ENCODE measurements around the gene COLEC11. TPM values are rescaled to one million over a fixed set of nuclear protein-coding genes. Genes with fewer than 3 reads are reported as not detected.
A peak's percentile ranks its signal among the peaks of the same experiment; 100 is the strongest.

The COLEC11 gene
- total RNA-seq, 1 donor from 2014 or later = 0.49 TPM

DNA sequence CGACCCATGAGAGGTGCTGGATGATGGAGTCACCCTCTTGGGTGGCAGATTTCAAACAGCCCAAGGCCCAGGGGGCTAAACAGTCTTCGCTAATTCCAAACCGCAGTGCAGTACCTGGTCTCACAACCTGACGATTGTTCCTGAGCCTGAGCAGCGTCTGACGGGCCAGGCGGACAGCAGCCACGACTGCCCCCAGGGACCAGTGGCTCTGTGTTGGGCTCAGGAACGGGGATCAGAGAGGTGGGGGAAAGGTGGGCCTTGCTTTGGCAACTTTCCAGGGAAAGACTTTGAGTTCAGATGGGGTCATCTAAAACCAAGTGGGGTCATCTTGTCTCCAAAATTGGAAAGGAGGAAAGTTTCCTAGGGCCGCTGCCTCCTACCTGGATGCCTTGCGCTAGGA, 492 bp downstream of the COLEC11 start:
- Mint-ChIP-seq H3K36me3 (ENCODE audit: low read depth) (no peaks in the 10 kb centered on the region), H3K9me3 (no peaks in the 10 kb centered on the region), H3K27ac (no peak overlapping the region), H3K27me3 (peaks cover 20% of the 10 kb centered on the region), H3K4me1 (peaks cover 11% of the 10 kb centered on the region), H3K4me3 (no peak overlapping the region)
- intact Hi-C loops (cut with micrococcal nuclease) = no loop called here
- no peak for DNase-seq

- intact Hi-C loops (cut with micrococcal nuclease) = loop anchor here (2.0 kb wide), 2 partner anchors 15 to 37 kb away; partner anchors contain the start of gene RNASEH1
- Mint-ChIP-seq H3K27me3 (peaks cover 20% of the 10 kb centered on the region), H3K27ac (no peak overlapping the region), H3K4me1 (peaks cover 11% of the 10 kb centered on the region), H3K4me3 (no peak overlapping the region), H3K36me3 (ENCODE audit: low read depth) (no peaks in the 10 kb centered on the region), H3K9me3 (no peaks in the 10 kb centered on the region)
- DNase-seq = peak; percentile 71
Measured at GRCh38 chr2:3595985-3596384, 1.1 kb downstream of the COLEC11 start.

- Mint-ChIP-seq H3K27ac (no peak overlapping the region), H3K36me3 (ENCODE audit: low read depth) (no peaks in the 10 kb centered on the region)
- intact Hi-C loops (cut with micrococcal nuclease) = loop anchor here (1.0 to 2.0 kb wide), 3 partner anchors 16 to 54 kb away; partner anchors contain the start of gene RNASEH1
Measured at GRCh38 chr2:3596901-3597417, 2.0 kb downstream of the COLEC11 start.

DNA sequence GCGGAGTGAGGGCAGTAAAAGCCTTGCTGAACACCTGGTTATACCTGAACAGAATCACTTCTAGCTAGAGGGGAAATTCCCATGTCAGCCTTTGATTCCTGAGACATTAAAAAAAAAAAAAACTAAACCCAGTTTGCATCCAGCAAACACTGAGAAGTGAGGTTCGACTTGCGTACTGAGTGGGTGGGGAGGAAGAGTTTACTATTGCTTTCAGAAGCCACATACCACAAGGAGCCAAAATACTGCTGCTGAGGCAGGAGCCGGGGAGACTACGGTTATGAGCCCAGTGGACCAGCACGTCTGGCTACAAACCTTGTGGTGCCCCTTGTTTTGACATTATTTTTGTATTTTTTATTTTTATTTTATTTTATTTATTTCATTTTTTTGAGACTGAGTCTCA, 2.7 kb downstream of the COLEC11 start:
- no peaks in the 10 kb centered on the region for H3K9me3 Mint-ChIP-seq
- intact Hi-C loops (cut with micrococcal nuclease) = loop anchor here (1.0 to 2.0 kb wide), 3 partner anchors 17 to 54 kb away; partner anchors contain the start of gene RNASEH1
- H3K27ac Mint-ChIP-seq = peak overlapping the region; percentile 42
- DNase-seq = no peak
- H3K27me3 Mint-ChIP-seq = peaks cover 20% of the 10 kb centered on the region
- peak overlapping the region; percentile 43 for H3K4me3 Mint-ChIP-seq
- H3K36me3 Mint-ChIP-seq (ENCODE audit: low read depth) = no peaks in the 10 kb centered on the region
- H3K4me1 Mint-ChIP-seq = peaks cover 11% of the 10 kb centered on the region

More at GRCh38 chr2:3596901-3597417, 2.0 kb downstream of the COLEC11 start:
- peaks cover 20% of the 10 kb centered on the region for H3K27me3 Mint-ChIP-seq
- no peak overlapping the region for H3K4me3 Mint-ChIP-seq
- DNase-seq = no peak
- H3K9me3 Mint-ChIP-seq = no peaks in the 10 kb centered on the region
- peaks cover 11% of the 10 kb centered on the region for H3K4me1 Mint-ChIP-seq

DNA sequence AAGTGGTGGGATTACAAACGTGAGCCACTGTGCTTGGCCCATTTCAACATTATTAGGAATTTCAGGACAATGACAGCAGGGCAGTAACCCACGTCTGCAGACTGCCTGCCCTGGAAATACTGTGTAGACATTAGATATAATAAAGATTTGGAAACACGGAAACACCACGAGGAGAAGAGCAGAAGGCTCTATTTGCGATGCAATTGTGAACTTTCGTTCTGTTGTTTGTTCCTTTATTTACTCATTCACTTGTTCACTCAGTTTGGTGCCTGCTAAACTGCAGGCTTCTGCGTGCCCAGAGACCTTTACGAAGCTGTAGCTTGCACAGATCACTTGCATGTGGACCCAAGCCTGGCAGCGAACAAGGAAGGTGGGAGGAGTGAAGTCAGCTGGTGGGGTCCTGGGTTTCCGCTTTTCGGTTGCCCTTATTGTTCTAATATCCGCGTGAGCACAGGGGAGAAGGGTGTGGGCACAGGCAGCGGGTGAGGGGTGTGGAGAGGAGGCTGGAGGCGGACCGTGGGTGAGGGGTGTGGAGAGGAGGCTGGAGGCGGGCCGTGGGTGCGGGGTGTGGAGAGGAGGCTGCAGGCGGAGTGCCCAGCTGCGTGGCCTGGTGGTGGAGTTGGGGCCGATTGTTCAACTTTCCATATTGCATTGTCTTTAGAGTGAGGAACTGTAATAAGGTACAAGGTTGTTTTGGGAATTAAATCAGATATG, 3.4 kb downstream of the COLEC11 start:
- intact Hi-C loops (cut with micrococcal nuclease) = no loop called here

GRCh38 chr2:3598912-3599854, 4.3 kb downstream of the COLEC11 start:
- Mint-ChIP-seq H3K36me3 (ENCODE audit: low read depth) (no peaks in the 10 kb centered on the region), H3K27ac (no peak overlapping the region), H3K4me1 (peaks cover 11% of the 10 kb centered on the region), H3K9me3 (no peaks in the 10 kb centered on the region), H3K27me3 (peaks cover 14% of the 10 kb centered on the region), H3K4me3 (no peak overlapping the region)
- no peak for DNase-seq
- intact Hi-C loops (cut with micrococcal nuclease) = no loop called here

More for the DNA sequence above, 3.4 kb downstream of the COLEC11 start:
- Mint-ChIP-seq H3K4me3 (no peak overlapping the region), H3K4me1 (peaks cover 11% of the 10 kb centered on the region), H3K36me3 (ENCODE audit: low read depth) (no peaks in the 10 kb centered on the region), H3K27me3 (peaks cover 18% of the 10 kb centered on the region), H3K27ac (no peak overlapping the region), H3K9me3 (no peaks in the 10 kb centered on the region)
- DNase-seq = no peak

DNA sequence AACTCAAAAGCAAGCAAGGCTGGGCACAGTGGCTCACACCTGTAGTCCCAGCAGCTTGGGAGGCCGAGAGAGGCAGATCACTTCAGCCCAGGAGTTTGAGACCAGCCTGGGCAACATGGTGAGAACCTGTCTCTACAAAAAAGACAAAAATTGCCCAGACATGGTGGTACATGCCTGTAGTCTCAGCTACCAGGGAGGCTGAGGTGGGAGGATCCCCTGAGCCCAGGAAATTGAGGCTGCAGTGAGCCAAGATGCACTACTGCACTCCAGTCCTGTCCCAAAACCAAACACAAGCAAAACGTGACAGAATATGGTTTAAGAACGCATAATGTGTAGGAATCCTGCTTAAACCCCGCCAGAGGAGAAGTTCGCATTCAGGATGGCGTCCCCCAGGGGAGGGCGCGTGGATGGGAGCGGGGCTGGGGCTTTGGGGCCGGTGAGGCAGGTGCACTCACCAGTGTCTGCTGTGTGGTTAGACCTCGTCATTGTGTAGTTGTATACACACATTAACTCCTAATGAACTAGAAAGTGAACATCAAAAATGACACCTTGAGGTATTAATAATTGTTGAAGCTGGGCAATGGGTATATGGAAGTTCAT, 5.4 kb downstream of the COLEC11 start:
- Mint-ChIP-seq H3K27ac (no peak overlapping the region), H3K9me3 (no peaks in the 10 kb centered on the region), H3K4me1 (peaks cover 13% of the 10 kb centered on the region), H3K27me3 (peaks cover 8% of the 10 kb centered on the region), H3K36me3 (ENCODE audit: low read depth) (no peaks in the 10 kb centered on the region), H3K4me3 (no peak overlapping the region)
- intact Hi-C loops (cut with micrococcal nuclease) = no loop called here
- DNase-seq = no peak

- no peak for DNase-seq
- Mint-ChIP-seq H3K27me3 (peaks cover 8% of the 10 kb centered on the region), H3K9me3 (no peaks in the 10 kb centered on the region), H3K4me1 (peaks cover 9% of the 10 kb centered on the region), H3K4me3 (no peak overlapping the region), H3K36me3 (ENCODE audit: low read depth) (no peaks in the 10 kb centered on the region), H3K27ac (no peak overlapping the region)
- intact Hi-C loops (cut with micrococcal nuclease) = no loop called here
Measured at GRCh38 chr2:3601561-3602271, 6.8 kb downstream of the COLEC11 start.

DNA sequence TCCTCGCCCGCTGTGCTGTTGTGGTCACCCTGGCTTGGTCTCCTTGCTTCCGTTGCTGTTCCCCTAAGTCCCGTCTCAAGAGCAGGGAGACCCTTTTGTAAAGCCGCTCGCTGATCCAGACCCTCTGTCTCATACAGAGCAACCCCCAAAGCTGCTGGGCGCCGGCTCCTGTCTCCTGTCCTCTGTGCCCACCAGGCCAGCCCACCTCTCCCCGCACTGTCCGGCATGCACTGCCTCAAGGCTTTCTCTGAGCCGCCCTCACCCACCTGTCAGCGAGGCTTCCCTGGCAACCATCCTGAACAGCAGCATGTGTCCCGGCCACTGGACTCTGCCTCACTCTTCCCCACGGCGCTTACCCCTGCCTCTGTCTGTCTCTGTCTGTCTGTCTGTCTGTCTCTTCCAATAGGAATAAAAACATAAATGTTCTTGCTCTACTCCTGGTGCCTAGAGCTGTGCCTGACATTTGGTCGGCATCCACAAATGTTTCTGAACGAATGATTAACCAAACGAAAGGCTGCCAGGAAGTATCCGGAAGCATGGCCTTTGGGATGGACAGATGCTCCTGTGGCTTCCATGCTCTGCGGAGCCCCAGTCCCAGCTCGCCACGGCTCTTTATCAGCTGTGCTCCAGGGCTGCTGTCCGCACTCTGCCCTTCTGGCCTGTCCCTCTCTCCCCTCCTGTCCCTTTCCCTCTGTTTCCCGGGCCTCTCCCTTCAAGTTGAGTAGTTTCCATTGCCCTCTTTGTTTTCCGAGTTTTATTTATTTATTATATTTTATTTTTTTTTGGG, 7.8 kb downstream of the COLEC11 start:
- Mint-ChIP-seq H3K27me3 (peaks cover 8% of the 10 kb centered on the region), H3K4me1 (peaks cover 2% of the 10 kb centered on the region), H3K36me3 (ENCODE audit: low read depth) (no peaks in the 10 kb centered on the region), H3K27ac (no peak overlapping the region), H3K4me3 (no peak overlapping the region), H3K9me3 (no peaks in the 10 kb centered on the region)
- DNase-seq = no peak
- intact Hi-C loops (cut with micrococcal nuclease) = no loop called here

DNA sequence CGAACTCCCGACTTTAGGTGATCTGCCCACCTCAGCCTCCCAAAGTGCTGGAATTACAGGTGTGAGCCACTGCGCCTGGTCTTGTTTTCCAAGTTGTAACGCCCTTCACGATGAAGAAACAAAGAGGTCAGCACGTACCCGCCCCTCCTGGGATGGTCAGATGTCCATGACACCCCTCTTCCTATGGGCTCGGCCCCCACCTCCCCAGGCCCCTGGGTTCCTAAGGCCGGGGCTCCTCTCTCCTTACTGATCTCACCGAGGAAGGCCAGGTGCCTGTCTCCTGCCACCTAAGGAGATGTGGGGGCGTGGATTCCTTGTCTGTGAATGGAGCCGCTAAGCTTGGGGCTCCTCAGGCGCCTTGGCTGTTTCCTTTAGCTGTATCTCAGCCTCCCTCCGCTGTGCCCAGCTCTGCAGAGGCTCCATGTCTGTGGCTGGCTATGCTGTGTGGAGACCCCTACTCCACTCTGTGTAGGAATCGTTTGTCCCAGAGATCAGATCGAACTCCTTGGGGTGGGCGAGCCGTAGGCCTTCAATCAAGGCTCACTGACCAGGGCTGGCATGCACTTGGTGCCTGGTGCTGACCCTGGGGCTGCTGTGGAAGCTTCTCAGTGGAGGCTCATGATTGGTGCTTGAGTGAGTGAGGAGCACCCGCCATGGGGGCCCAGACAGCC, 8.8 kb downstream of the COLEC11 start:
- no peaks in the 10 kb centered on the region for H3K9me3 Mint-ChIP-seq
- no peak for DNase-seq

GRCh38 chr2:3604207-3604877, 9.4 kb downstream of the COLEC11 start:
- no peak overlapping the region for H3K4me3 Mint-ChIP-seq
- H3K36me3 Mint-ChIP-seq (ENCODE audit: low read depth) = no peaks in the 10 kb centered on the region
- no peak for DNase-seq
- no peak overlapping the region for H3K27ac Mint-ChIP-seq
- H3K4me1 Mint-ChIP-seq = peaks cover 4% of the 10 kb centered on the region
- no peaks in the 10 kb centered on the region for H3K27me3 Mint-ChIP-seq
- intact Hi-C loops (cut with micrococcal nuclease) = no loop called here
- H3K9me3 Mint-ChIP-seq = no peaks in the 10 kb centered on the region

More for the DNA sequence above, 8.8 kb downstream of the COLEC11 start:
- Mint-ChIP-seq H3K36me3 (ENCODE audit: low read depth) (no peaks in the 10 kb centered on the region), H3K4me1 (peaks cover 2% of the 10 kb centered on the region), H3K27me3 (peaks cover 4% of the 10 kb centered on the region), H3K27ac (no peak overlapping the region), H3K4me3 (no peak overlapping the region)
- intact Hi-C loops (cut with micrococcal nuclease) = no loop called here
